ENCODE results near the gene SCAMP5.

DNA sequence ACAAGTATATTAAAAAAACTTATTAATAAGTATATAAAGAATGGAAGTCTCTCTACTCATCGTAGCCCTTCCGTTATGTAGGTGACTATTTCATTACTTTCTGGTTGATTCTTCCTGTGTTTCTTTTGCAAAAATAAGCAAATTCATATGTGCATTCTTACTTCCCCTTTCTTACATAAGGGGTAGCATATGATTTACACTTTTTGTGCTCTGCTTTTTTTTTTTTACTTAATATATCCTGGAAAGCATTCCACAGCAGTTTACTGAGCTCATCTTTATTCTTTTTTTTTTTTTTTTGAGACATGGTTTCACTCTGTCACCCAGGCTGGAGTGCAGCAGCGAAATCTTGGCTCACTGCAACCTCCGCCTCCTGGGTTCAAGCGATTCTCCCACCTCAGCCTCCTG is 12.9 kb downstream of the SCAMP5 start:
- TF ChIP-seq POLR2AphosphoS5 (IDR thresholded peaks at IDR 0.05; ENCODE audit: borderline replicate concordance, low read depth, low read length) (no peak), EZH2 (IDR thresholded peaks at IDR 0.05) (no peak)
